ENCODE measurements around the gene GABPB1.

GABPB1 gene

GRCh38 chr15:50344006-50344464, 11.0 kb downstream of the GABPB1 start:
- no peak for TF ChIP-seq CTCF (IDR thresholded peaks at IDR 0.05; ENCODE audit: low read depth, low read length)
- no peak for DNase-seq (ENCODE audit: low read depth, low spot score)
- no peak overlapping the region for H3K4me3 ChIP-seq (ENCODE audit: low read depth, low read length)
- in situ Hi-C loops (cut with HindIII; ENCODE audit: low sequenced_read_pairs) = no loop called here

- in situ Hi-C loops (cut with HindIII; ENCODE audit: low sequenced_read_pairs) = no loop called here
- no peak for DNase-seq (ENCODE audit: low read depth, low spot score)
- no peak overlapping the region for H3K4me3 ChIP-seq (ENCODE audit: low read depth, low read length)
- no peak for TF ChIP-seq CTCF (IDR thresholded peaks at IDR 0.05; ENCODE audit: low read depth, low read length)
These were observed 13.3 kb downstream of the GABPB1 start for GRCh38 chr15:50341616-50342136.

GRCh38 chr15:50340416-50340815, 14.6 kb downstream of the GABPB1 start:
- H3K4me3 ChIP-seq (ENCODE audit: low read depth, low read length) = no peak overlapping the region
- no peak for DNase-seq (ENCODE audit: low read depth, low spot score)
- in situ Hi-C loops (cut with HindIII; ENCODE audit: low sequenced_read_pairs) = no loop called here
- no peak for TF ChIP-seq CTCF (IDR thresholded peaks at IDR 0.05; ENCODE audit: low read depth, low read length)

GRCh38 chr15:50339717-50340116, 15.3 kb downstream of the GABPB1 start:
- no peak for TF ChIP-seq CTCF (IDR thresholded peaks at IDR 0.05; ENCODE audit: low read depth, low read length)
- in situ Hi-C loops (cut with HindIII; ENCODE audit: low sequenced_read_pairs) = no loop called here
- DNase-seq (ENCODE audit: low read depth, low spot score) = no peak
- no peak overlapping the region for H3K4me3 ChIP-seq (ENCODE audit: low read depth, low read length)

- H3K4me3 ChIP-seq (ENCODE audit: low read depth, low read length) = no peak overlapping the region
- in situ Hi-C loops (cut with HindIII; ENCODE audit: low sequenced_read_pairs) = no loop called here
- TF ChIP-seq CTCF (IDR thresholded peaks at IDR 0.05; ENCODE audit: low read depth, low read length) = no peak
- no peak for DNase-seq (ENCODE audit: low read depth, low spot score)
These were observed 19.7 kb downstream of the GABPB1 start for GRCh38 chr15:50335251-50335650.

GRCh38 chr15:50333229-50333628, 21.8 kb downstream of the GABPB1 start:
- no peak for TF ChIP-seq CTCF (IDR thresholded peaks at IDR 0.05; ENCODE audit: low read depth, low read length)
- in situ Hi-C loops (cut with HindIII; ENCODE audit: low sequenced_read_pairs) = no loop called here
- DNase-seq (ENCODE audit: low read depth, low spot score) = no peak
- H3K4me3 ChIP-seq (ENCODE audit: low read depth, low read length) = no peak overlapping the region

- in situ Hi-C loops (cut with HindIII; ENCODE audit: low sequenced_read_pairs) = no loop called here
- H3K4me3 ChIP-seq (ENCODE audit: low read depth, low read length) = no peak overlapping the region
- no peak for DNase-seq (ENCODE audit: low read depth, low spot score)
- no peak for TF ChIP-seq CTCF (IDR thresholded peaks at IDR 0.05; ENCODE audit: low read depth, low read length)
These were observed 24.1 kb downstream of the GABPB1 start for GRCh38 chr15:50330921-50331320.
